GM19328 (cell line): Measurements from ENCODE around the gene EMILIN3.
"Not testable (repeated sequence)": the region's sequence is repeated elsewhere in the genome, so short reads cannot be mapped to it uniquely, and the experiment has no call there.

Source experiments
- ATAC-seq: cut with Tn5 transposase; IDR thresholded peaks from one replicate; pipeline ENCODE4 v1.9.1; 2021; ENCODE audit warnings: mild to moderate bottlenecking, moderate library complexity; ENCODE audit not compliant: unreplicated experiment

EMILIN3 gene

GRCh38 chr20:41320976-41321375 lies 45.6 kb downstream of the EMILIN3 start:
- ATAC-seq: no peak

- no peak for ATAC-seq
Observed at GRCh38 chr20:41320441-41320840, 46.2 kb downstream of the EMILIN3 start.

DNA sequence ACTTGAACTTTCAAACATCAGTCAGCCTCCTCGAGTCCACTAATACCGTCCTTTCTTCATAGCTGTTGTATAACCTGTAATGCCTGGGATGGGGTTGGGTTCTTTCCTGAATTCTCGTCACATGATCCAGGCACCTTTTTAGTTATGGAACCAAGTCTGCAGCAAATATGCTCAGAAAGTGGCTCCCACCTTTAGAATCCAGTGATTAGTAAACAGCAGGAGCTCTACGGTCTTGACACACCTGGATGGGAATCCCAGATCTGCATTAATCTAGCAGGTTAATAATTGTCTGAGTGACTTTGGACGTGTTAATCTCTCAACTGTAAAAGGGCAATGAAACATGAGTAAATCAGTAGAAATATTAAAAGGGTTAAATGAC lies 48.4 kb downstream of the EMILIN3 start:
- ATAC-seq: no peak

- ATAC-seq: peak; percentile 99
Observed at GRCh38 chr20:41317546-41318270, 48.9 kb downstream of the EMILIN3 start, which contains the start of gene ZHX3. Gene ZHX3 (minus strand): TSS chr20:41317731. CDS start chr20:41204916, 112,815 bp downstream.

DNA sequence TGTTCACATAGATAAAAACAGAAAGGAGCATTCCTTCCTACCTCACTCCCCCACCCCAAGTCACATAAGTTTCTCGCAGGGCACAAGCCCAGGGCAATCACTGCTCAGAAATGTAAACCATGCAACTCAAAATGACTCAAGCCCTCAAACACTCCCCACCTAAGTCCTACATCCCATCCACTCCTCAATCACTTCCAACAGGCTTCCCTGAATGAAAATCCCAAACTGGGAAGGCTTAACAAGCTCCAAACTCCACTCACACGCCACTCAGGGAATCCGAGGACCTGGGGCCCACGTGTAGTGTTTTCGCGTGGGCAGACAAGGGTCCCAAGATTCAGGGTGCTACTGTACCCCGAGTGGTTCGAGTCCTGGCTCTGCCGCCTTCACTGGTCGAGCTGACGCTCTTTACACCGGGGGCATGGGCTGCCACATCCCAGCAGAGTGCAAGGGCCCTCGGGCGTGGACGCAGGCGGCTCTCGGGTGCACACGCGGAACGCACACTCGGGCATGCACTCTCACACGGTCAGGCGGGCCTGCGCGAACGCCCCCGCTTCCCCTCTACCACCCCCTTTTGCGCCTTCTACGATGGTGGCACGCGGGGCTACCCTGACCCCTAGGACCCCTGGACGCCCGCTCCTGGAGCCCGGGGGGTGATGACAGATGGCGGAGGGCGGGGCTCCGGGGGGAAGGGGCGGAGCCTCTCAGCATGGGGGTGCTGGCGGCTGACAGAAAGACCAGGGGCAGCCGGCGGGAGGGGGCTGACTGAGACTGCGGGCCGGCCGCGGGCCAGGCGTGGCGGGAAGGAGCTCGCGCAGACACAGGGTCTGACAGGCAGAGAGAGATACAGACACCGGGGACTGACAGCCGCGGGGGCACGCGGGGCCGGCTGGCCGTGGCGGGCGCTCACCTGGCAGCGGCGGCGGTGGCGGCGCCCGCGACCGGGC lies 49.7 kb downstream of the EMILIN3 start:
- peak; percentile 57 for ATAC-seq

- ATAC-seq: no peak
Observed at GRCh38 chr20:41316051-41316450, 50.6 kb downstream of the EMILIN3 start.

DNA sequence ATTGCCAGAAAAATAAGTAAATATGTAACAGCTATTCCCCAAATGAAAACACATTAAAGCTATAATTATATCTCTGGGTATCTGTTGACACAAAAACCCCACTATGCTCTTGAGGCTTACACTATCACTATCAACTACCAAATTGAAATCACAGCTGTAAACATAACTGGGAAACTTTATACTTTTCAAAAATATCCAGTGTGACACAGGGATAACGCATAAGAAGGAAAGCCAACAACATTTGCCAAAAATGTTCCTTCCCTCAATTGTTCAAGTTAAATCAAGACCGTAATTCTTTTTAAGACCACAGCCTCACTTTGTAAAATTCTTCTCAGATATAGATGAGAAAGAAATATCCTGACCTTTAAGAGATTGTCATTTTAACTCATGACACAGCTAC lies 52.2 kb downstream of the EMILIN3 start:
- no peak for ATAC-seq

DNA sequence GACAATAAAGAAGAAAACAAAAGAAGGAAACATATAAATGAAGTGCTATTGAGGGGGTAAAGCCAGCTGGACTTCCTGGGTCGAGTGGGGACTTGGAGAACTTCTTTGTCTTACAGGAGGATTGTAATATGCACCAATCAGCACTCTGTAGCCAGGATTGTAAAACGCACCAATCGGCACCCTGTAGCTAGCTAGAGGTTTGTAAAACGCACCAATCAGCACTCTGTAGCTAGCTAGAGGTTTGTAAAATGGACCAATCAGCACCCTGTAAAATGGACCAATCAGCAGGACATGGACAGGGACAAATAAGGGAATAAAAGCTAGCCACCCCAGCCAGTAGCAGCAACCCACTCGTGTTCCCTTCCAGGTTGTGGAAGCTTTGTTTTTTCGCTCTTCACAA lies 54.6 kb downstream of the EMILIN3 start:
- not testable (repeated sequence) for ATAC-seq
